Hepatocyte (in vitro differentiated cells): ENCODE measurements around the gene ALG9. TPM values are rescaled to one million over a fixed set of nuclear protein-coding genes. Genes with fewer than 3 reads are reported as not detected.

Source experiments
- DNase-seq: peaks from one replicate; pipeline ENCODE4 v3.0.0-alpha.2; 2016; ENCODE audit warnings: low spot score
- H2AFZ ChIP-seq: fragments of 200-600 bp; sonication (generic); 2 replicates; pipeline ENCODE4 v1.6.0; 2016; ENCODE audit warnings: antibody characterized with exemption, mild to moderate bottlenecking
- H3K27ac ChIP-seq: fragments of 200-600 bp; sonication (generic); 2 replicates; pipeline ENCODE4 v1.5.1; 2016; ENCODE audit warnings: mild to moderate bottlenecking
- H3K27me3 ChIP-seq: fragments of 200-600 bp; sonication (generic); 2 replicates; pipeline ENCODE4 v1.6.1; 2016
- H3K36me3 ChIP-seq: fragments of 200-600 bp; sonication (generic); replicated peaks from 2 replicates; pipeline ENCODE4 v1.5.1; 2016; ENCODE audit warnings: low read depth; ENCODE audit not compliant: insufficient read depth
- H3K4me1 ChIP-seq: fragments of 200-600 bp; sonication (generic); 2 replicates; pipeline ENCODE4 v1.5.1; 2016; ENCODE audit warnings: mild to moderate bottlenecking, moderate library complexity; ENCODE audit not compliant: insufficient read depth
- H3K4me2 ChIP-seq: fragments of 200-600 bp; sonication (generic); 2 replicates; pipeline ENCODE4 v1.6.0; 2016
- H3K4me3 ChIP-seq: fragments of 200-600 bp; sonication (generic); 2 replicates; pipeline ENCODE4 v1.5.1; 2016; ENCODE audit warnings: mild to moderate bottlenecking
- H3K79me2 ChIP-seq: fragments of 200-600 bp; sonication (generic); 2 replicates; pipeline ENCODE4 v1.6.0; 2017; ENCODE audit warnings: mild to moderate bottlenecking
- H3K9me2 ChIP-seq: fragments of 200-600 bp; sonication (generic); replicated peaks from 2 replicates; pipeline ENCODE4 v1.6.0; 2017; ENCODE audit warnings: mild to moderate bottlenecking; ENCODE audit not compliant: insufficient read depth
- H3K9me3 ChIP-seq: fragments of 200-600 bp; sonication (generic); 2 replicates; pipeline ENCODE4 v1.5.1; 2016; ENCODE audit warnings: low read depth, mild to moderate bottlenecking
- H4K20me1 ChIP-seq: fragments of 200-600 bp; sonication (generic); 2 replicates; pipeline ENCODE4 v1.6.0; 2016; ENCODE audit warnings: mild to moderate bottlenecking; ENCODE audit not compliant: insufficient read depth, poor library complexity, severe bottlenecking
- CTCF ChIP-seq: fragments of 200-600 bp; sonication (generic); IDR thresholded peaks from 2 replicates; pipeline ENCODE4 v1.5.1; 2016; ENCODE audit warnings: antibody characterized with exemption, mild to moderate bottlenecking; ENCODE audit not compliant: poor library complexity
- EZH2 ChIP-seq: fragments of 200-600 bp; sonication (generic); IDR thresholded peaks from 2 replicates; pipeline ENCODE4 v1.6.1; 2016; ENCODE audit warnings: antibody characterized with exemption, mild to moderate bottlenecking, borderline replicate concordance
- EZH2phosphoT487 ChIP-seq: fragments of 200-600 bp; sonication (generic); IDR thresholded peaks from one replicate; pipeline ENCODE4 v1.6.1; 2018; ENCODE audit warnings: antibody characterized with exemption, mild to moderate bottlenecking, low read depth, moderate library complexity; ENCODE audit not compliant: unreplicated experiment, severe bottlenecking
- WGBS: methylation state at CpG from one replicate; pipeline ENCODE4 v1.1.6; 2016; ENCODE audit warnings: low lambda C conversion rate; ENCODE audit errors: missing lambda C conversion rate; 5-methylcytosine and 5-hydroxymethylcytosine counted together
- polyA plus RNA-seq: library from polyadenylated mRNA; unstranded; fragments of >200 nt; fragmentation: Nextera tagmentation; extraction: Ambion mirVana; gene quantifications from 2 replicates; pipeline ENCODE4 v1.2.1, GENCODE V29; 2016
- total RNA-seq: library from RNA; depleted of rRNA; stranded (reverse); fragments of >200 nt; gene quantifications from 2 replicates; pipeline ENCODE4 v1.2.3, GENCODE V29; 2014

ALG9 gene
- total and polyA plus RNA-seq, 2 experiments from 2014 or later: 22.6 to 52.4 TPM

- DNase-seq: no peak
- WGBS: 98% methylated on average over 6 of the region's 6 CpGs
- H4K20me1 ChIP-seq: no peaks in the 10 kb centered on the region
- H3K4me1 ChIP-seq: no peaks in the 10 kb centered on the region
- no peak overlapping the region for H3K4me2 ChIP-seq
- no peak overlapping the region for H3K27ac ChIP-seq
- H3K27me3 ChIP-seq: no peaks in the 10 kb centered on the region
- H3K9me2 ChIP-seq: no peaks in the 10 kb centered on the region
- H3K36me3 ChIP-seq: no peaks in the 10 kb centered on the region
- no peaks in the 10 kb centered on the region for H3K9me3 ChIP-seq
- peaks cover 23% of the 10 kb centered on the region for H3K79me2 ChIP-seq
- TF ChIP-seq CTCF (no peak), EZH2 (no peak), EZH2phosphoT487 (no peak)
- H3K4me3 ChIP-seq: no peak overlapping the region
- no peak overlapping the region for H2AFZ ChIP-seq
Measured at GRCh38 chr11:111745719-111746504, 125.5 kb downstream of the ALG9 start.

GRCh38 chr11:111743700-111744099 is 127.7 kb downstream of the ALG9 start:
- Histone ChIP-seq H3K9me2 (no peaks in the 10 kb centered on the region), H4K20me1 (no peaks in the 10 kb centered on the region), H3K79me2 (peaks cover 19% of the 10 kb centered on the region), H3K36me3 (no peaks in the 10 kb centered on the region), H2AFZ (no peak overlapping the region), H3K4me3 (no peak overlapping the region), H3K27ac (no peak overlapping the region), H3K27me3 (no peaks in the 10 kb centered on the region), H3K4me1 (no peaks in the 10 kb centered on the region), H3K9me3 (no peaks in the 10 kb centered on the region), H3K4me2 (no peak overlapping the region)
- WGBS: 100% methylated on average over 2 of the region's 2 CpGs
- no peak for TF ChIP-seq CTCF
- no peak for DNase-seq

- Histone ChIP-seq H3K4me2 (no peak overlapping the region), H3K9me2 (no peaks in the 10 kb centered on the region), H4K20me1 (no peaks in the 10 kb centered on the region), H3K79me2 (peaks cover 12% of the 10 kb centered on the region), H3K9me3 (no peaks in the 10 kb centered on the region), H3K27ac (no peak overlapping the region), H3K27me3 (no peaks in the 10 kb centered on the region), H3K36me3 (no peaks in the 10 kb centered on the region), H3K4me3 (no peak overlapping the region), H2AFZ (no peak overlapping the region), H3K4me1 (peaks cover 8% of the 10 kb centered on the region)
- 92% methylated on average over 2 of the region's 2 CpGs for WGBS
- no peak for TF ChIP-seq EZH2
- TF ChIP-seq CTCF: no peak
- no peak for TF ChIP-seq EZH2phosphoT487
- DNase-seq: no peak
Measured at GRCh38 chr11:111741751-111742150, 129.6 kb downstream of the ALG9 start.
